ENCODE data around the gene SRGAP3.

- TF ChIP-seq CTCF (IDR thresholded peaks at IDR 0.05; ENCODE audit: poor library complexity) (no peak), EZH2 (IDR thresholded peaks at IDR 0.05; ENCODE audit: borderline replicate concordance) (no peak)
These were observed 138.0 kb downstream of the SRGAP3 start for GRCh38 chr3:9111417-9111816.

Data from hepatocyte (in vitro differentiated cells).